Tibial nerve (tissue), 4 donors: ENCODE results near the gene FOLR3.

Source experiments
- EP300 ChIP-seq, 2 donors: sonication (generic); formaldehyde crosslinking; IDR thresholded peaks; one replicate each; pipeline ENCODE4 v1.6.1; 2017; ENCODE audit warnings: antibody characterized with exemption in 2 of 2, mild to moderate bottlenecking in 1 of 2
- POLR2A ChIP-seq, 2 donors: fragments of 450-650 bp; IDR thresholded peaks; one replicate each; pipeline ENCODE4 v1.6.1; 2017; ENCODE audit warnings: antibody characterized with exemption in 2 of 2, mild to moderate bottlenecking in 2 of 2, moderate library complexity in 2 of 2
- TF ChIP-seq, protein P1 (sequence below), 5 experiments: fragments of 200-600 bp in 3 of 5; fragments of 450-650 bp in 2 of 5; sonication (generic) in 3 of 5; IDR thresholded peaks; one replicate each; pipeline ENCODE4 v1.5.1; 2016 to 2019; ENCODE audit warnings: antibody characterized with exemption in 5 of 5, mild to moderate bottlenecking in 3 of 5, moderate library complexity in 2 of 5

DNA sequence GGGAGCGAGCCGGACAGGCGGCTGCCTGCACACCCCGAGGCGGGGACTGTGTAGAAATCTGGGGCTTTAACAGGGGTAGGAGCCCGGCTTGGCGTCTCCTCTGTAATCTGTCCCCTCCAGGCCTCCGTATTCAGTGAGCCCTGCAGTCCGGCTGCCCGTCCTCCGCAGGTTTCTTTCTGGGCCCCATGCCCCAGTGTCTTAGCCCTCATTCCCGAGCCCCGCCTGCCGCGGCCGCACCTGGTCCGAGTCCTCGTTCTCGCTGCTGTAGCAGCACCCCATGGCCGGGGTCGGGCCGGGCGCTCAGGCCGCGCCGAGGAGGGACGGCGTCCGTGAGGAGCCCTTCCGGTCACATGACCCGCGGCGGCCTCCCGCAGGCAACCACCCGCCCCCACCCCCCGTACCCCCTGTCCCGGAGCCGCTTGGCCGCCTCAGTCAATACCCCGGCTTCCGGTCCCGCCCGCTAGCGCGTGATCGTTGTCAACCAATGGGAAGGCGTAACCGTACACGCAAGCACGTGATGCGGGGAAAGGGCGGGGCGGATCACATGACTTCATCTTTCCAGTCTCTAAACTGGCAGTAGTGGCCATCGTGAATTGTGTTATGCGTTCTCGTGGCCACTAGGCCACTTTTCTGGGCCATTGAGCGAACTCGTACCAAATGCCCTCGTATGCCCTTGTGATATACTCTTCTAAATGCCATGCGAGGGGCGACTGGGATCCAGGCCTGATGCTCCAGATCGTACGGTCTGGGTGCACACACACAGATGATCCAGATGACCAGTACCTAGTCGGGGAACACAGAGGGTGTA lies 32.4 kb upstream of the FOLR3 start, which contains the start of gene LAMTOR1:
- TF ChIP-seq, protein P1, sequence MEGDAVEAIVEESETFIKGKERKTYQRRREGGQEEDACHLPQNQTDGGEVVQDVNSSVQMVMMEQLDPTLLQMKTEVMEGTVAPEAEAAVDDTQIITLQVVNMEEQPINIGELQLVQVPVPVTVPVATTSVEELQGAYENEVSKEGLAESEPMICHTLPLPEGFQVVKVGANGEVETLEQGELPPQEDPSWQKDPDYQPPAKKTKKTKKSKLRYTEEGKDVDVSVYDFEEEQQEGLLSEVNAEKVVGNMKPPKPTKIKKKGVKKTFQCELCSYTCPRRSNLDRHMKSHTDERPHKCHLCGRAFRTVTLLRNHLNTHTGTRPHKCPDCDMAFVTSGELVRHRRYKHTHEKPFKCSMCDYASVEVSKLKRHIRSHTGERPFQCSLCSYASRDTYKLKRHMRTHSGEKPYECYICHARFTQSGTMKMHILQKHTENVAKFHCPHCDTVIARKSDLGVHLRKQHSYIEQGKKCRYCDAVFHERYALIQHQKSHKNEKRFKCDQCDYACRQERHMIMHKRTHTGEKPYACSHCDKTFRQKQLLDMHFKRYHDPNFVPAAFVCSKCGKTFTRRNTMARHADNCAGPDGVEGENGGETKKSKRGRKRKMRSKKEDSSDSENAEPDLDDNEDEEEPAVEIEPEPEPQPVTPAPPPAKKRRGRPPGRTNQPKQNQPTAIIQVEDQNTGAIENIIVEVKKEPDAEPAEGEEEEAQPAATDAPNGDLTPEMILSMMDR (IDR thresholded peaks at IDR 0.05) = peak; percentile 19 to 75 (median 38)
- TF ChIP-seq EP300 (IDR thresholded peaks at IDR 0.05) (peak; percentile 52 to 96), POLR2A (IDR thresholded peaks at IDR 0.05) (peak; percentile 36 to 83)
